ENCODE results near the gene PHLPP1. TPM values are rescaled to one million over a fixed set of nuclear protein-coding genes. Genes with fewer than 3 reads are reported as not detected.

Gene PHLPP1
- total RNA-seq, 6 experiments from 2014 or later, result 8.6 to 19.3 (median 17.0) TPM

- H3K4me1 ChIP-seq, result no peaks in the 10 kb centered on the region
- H3K27ac ChIP-seq, result no peak overlapping the region
- intact Hi-C loops (cut with DNase I), result no loop called here
- 57% methylated on average over 2 of the region's 2 CpGs for WGBS (ENCODE audit: insufficient coverage, low coverage, low lambda C conversion rate, missing lambda C conversion rate)
- peak in 3 of 4 donors; percentile 29 to 39 (median 33) for ATAC-seq
- H3K36me3 ChIP-seq, result no peaks in the 10 kb centered on the region
- no peaks in the 10 kb centered on the region for H3K27me3 ChIP-seq
- TF ChIP-seq CTCF (IDR thresholded peaks at IDR 0.05) (no peak), POLR2A (IDR thresholded peaks at IDR 0.05) (no peak)
- H3K9me3 ChIP-seq, result no peaks in the 10 kb centered on the region
- DNase-seq, result no peak
- H3K4me3 ChIP-seq, result no peak overlapping the region
Measured at GRCh38 chr18:62832282-62832681, 116.9 kb downstream of the PHLPP1 start.

GRCh38 chr18:62833494-62833893 lies 118.2 kb downstream of the PHLPP1 start:
- H3K27me3 ChIP-seq, result no peaks in the 10 kb centered on the region
- H3K4me1 ChIP-seq, result peaks cover 0 to 3% (median 0%) of the 10 kb centered on the region in 4 donors
- intact Hi-C loops (cut with DNase I), result no loop called here
- ATAC-seq (no peak), DNase-seq (no peak)
- WGBS (ENCODE audit: insufficient coverage, low coverage, low lambda C conversion rate, missing lambda C conversion rate), result 92% methylated on average over 1 of the region's 1 CpG
- no peaks in the 10 kb centered on the region for H3K36me3 ChIP-seq
- no peak for TF ChIP-seq CTCF (IDR thresholded peaks at IDR 0.05)
- no peak for TF ChIP-seq POLR2A (IDR thresholded peaks at IDR 0.05)
- H3K27ac ChIP-seq, result no peak overlapping the region
- H3K9me3 ChIP-seq, result no peaks in the 10 kb centered on the region
- no peak overlapping the region for H3K4me3 ChIP-seq

- ATAC-seq, result no peak
- TF ChIP-seq CTCF (IDR thresholded peaks at IDR 0.05) (no peak), POLR2A (IDR thresholded peaks at IDR 0.05) (no peak)
- WGBS (ENCODE audit: insufficient coverage, low coverage, low lambda C conversion rate, missing lambda C conversion rate), result 49% methylated on average over 4 of the region's 4 CpGs
- no peaks in the 10 kb centered on the region for H3K36me3 ChIP-seq
- no peak overlapping the region for H3K27ac ChIP-seq
- intact Hi-C loops (cut with DNase I), result no loop called here
- no peak overlapping the region for H3K4me3 ChIP-seq
- H3K4me1 ChIP-seq, result peaks cover 0 to 14% (median 0%) of the 10 kb centered on the region in 4 donors
- H3K27me3 ChIP-seq, result no peaks in the 10 kb centered on the region
- DNase-seq, result no peak
- H3K9me3 ChIP-seq, result no peaks in the 10 kb centered on the region
Measured at GRCh38 chr18:62834715-62835114, 119.4 kb downstream of the PHLPP1 start.

GRCh38 chr18:62837011-62837410 lies 121.7 kb downstream of the PHLPP1 start:
- TF ChIP-seq POLR2A (IDR thresholded peaks at IDR 0.05), result no peak
- TF ChIP-seq CTCF (IDR thresholded peaks at IDR 0.05), result no peak
- 95% methylated on average over 5 of the region's 5 CpGs for WGBS (ENCODE audit: insufficient coverage, low coverage, low lambda C conversion rate, missing lambda C conversion rate)
- H3K9me3 ChIP-seq, result no peaks in the 10 kb centered on the region
- intact Hi-C loops (cut with DNase I), result no loop called here
- ATAC-seq (no peak), DNase-seq (no peak)
- no peaks in the 10 kb centered on the region for H3K27me3 ChIP-seq
- H3K4me3 ChIP-seq, result no peak overlapping the region
- peaks cover 0 to 34% (median 4%) of the 10 kb centered on the region in 4 donors for H3K4me1 ChIP-seq
- no peaks in the 10 kb centered on the region for H3K36me3 ChIP-seq
- no peak overlapping the region for H3K27ac ChIP-seq
